ENCODE data around the gene ZDHHC24. TPM values are rescaled to one million over a fixed set of nuclear protein-coding genes. Genes with fewer than 3 reads are reported as not detected.

The ZDHHC24 gene
- total RNA-seq, 1 donor from 2014 or later = 4.1 TPM

DNA sequence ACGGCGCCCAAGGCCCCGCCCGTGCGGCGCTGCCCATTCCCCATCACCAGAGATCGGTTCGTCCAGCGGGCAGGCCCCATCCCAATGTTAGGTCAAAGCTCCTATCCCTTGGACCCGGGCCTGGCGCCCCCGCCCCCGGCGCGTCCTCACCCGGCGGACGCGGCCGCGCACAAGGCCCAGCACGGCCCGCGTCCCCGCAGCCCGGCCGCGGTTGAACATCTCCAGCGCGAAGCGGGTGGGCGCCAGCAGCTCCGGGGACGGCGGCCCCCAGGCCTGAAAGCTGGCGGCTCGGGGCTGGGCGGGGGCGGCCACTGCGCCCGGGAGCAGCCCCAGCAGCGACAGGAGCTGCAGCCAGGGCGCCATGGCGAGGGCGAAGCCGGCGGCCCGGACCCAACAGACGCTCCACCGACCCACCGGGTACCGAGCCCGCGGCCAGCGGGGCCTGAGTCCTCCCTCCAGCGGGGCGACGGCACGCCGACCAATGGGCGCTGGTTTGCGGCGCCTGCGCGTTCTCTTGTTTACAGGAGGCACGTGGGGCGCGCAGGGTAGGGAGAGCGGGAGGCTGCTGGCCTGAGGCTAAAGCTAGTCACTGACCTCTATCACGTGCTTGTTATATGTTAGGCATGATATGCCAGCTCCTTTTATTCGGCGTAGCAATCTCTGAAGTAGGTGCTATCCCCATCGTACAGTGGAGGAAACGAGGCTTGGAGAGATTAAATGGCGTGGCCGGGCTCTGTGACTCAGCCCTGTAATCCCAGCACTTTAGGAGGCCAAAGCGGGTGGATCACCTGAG lies 22.5 kb upstream of the ZDHHC24 start, which contains the start of gene CTSF:
TSS of gene CTSF (minus strand) at position 483 of the 793 bp plus-strand sequence. CDS start at position 363, 120 bp downstream.
- peaks cover 16% of the 10 kb centered on the region for H3K4me1 ChIP-seq
- no peak within 1 kb of the TSS for H3K4me3 ChIP-seq
- no peak within 1 kb of the TSS for H3K27ac Mint-ChIP-seq
- no peak for DNase-seq (ENCODE audit: low spot score)
- H3K36me3 Mint-ChIP-seq = no peaks in the 10 kb centered on the region
- no peak within 1 kb of the TSS for H2AFZ ChIP-seq (replicated peaks)
- peaks cover 2% of the 10 kb centered on the region for H3K27me3 Mint-ChIP-seq (ENCODE audit: insufficient read depth, low read depth)
- H4K20me1 ChIP-seq (ENCODE audit: low read depth) = no peaks in the 10 kb centered on the region
- H3K36me3 ChIP-seq = no peaks in the 10 kb centered on the region
- no peaks in the 10 kb centered on the region for H3K79me2 ChIP-seq (ENCODE audit: low read depth)
- H3K27me3 ChIP-seq = no peaks in the 10 kb centered on the region
- H3K4me3 Mint-ChIP-seq = no peak within 1 kb of the TSS
- no peak within 1 kb of the TSS for H3K4me2 ChIP-seq
- H3K27ac ChIP-seq = no peak within 1 kb of the TSS
- H3K9ac ChIP-seq = no peak within 1 kb of the TSS
- peaks cover 13% of the 10 kb centered on the region for H3K4me1 Mint-ChIP-seq
- peaks cover 14% of the 10 kb centered on the region for H3F3A ChIP-seq (ENCODE audit: low read depth)
- TF ChIP-seq EZH2 (IDR thresholded peaks at IDR 0.05) (no peak), EZH2phosphoT487 (IDR thresholded peaks at IDR 0.05) (no peak)
- TF ChIP-seq, protein P1, sequence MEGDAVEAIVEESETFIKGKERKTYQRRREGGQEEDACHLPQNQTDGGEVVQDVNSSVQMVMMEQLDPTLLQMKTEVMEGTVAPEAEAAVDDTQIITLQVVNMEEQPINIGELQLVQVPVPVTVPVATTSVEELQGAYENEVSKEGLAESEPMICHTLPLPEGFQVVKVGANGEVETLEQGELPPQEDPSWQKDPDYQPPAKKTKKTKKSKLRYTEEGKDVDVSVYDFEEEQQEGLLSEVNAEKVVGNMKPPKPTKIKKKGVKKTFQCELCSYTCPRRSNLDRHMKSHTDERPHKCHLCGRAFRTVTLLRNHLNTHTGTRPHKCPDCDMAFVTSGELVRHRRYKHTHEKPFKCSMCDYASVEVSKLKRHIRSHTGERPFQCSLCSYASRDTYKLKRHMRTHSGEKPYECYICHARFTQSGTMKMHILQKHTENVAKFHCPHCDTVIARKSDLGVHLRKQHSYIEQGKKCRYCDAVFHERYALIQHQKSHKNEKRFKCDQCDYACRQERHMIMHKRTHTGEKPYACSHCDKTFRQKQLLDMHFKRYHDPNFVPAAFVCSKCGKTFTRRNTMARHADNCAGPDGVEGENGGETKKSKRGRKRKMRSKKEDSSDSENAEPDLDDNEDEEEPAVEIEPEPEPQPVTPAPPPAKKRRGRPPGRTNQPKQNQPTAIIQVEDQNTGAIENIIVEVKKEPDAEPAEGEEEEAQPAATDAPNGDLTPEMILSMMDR (IDR thresholded peaks at IDR 0.05) = no peak
- no peaks in the 10 kb centered on the region for H3K9me3 ChIP-seq (ENCODE audit: low read depth)
- H3K9me3 Mint-ChIP-seq = no peaks in the 10 kb centered on the region

DNA sequence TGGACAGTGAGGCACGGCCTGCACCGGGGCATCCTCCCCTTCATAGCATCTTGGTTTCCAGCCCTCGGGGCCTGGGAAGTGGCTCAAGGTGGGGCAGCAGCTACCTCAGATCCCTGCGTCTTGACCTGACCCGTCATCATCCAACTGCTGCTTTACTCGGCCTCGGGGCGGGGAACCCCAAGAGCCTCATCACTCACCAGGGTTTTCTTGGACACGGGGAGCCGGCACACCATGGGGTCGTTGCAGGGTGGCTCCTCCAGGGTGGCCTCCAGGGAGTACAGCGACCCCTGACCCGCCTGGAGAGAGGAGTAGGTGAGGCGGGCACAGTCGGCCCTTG lies 21.9 kb upstream of the ZDHHC24 start:
- Mint-ChIP-seq H3K27me3 (ENCODE audit: insufficient read depth, low read depth) (peaks cover 2% of the 10 kb centered on the region), H3K36me3 (no peaks in the 10 kb centered on the region), H3K27ac (no peak overlapping the region), H3K4me3 (no peak overlapping the region), H3K9me3 (no peaks in the 10 kb centered on the region), H3K4me1 (peaks cover 13% of the 10 kb centered on the region)
- Histone ChIP-seq H3K27me3 (no peaks in the 10 kb centered on the region), H3K4me2 (no peak overlapping the region), H3K4me1 (peaks cover 16% of the 10 kb centered on the region), H3K27ac (no peak overlapping the region), H3K4me3 (no peak overlapping the region), H3K9me3 (ENCODE audit: low read depth) (no peaks in the 10 kb centered on the region), H3F3A (ENCODE audit: low read depth) (peaks cover 14% of the 10 kb centered on the region), H3K79me2 (ENCODE audit: low read depth) (no peaks in the 10 kb centered on the region), H3K9ac (no peak overlapping the region), H4K20me1 (ENCODE audit: low read depth) (no peaks in the 10 kb centered on the region), H2AFZ (replicated peaks) (no peak overlapping the region), H3K36me3 (no peaks in the 10 kb centered on the region)
- DNase-seq (ENCODE audit: low spot score) = no peak
- TF ChIP-seq, protein P1 (IDR thresholded peaks at IDR 0.05) = no peak

DNA sequence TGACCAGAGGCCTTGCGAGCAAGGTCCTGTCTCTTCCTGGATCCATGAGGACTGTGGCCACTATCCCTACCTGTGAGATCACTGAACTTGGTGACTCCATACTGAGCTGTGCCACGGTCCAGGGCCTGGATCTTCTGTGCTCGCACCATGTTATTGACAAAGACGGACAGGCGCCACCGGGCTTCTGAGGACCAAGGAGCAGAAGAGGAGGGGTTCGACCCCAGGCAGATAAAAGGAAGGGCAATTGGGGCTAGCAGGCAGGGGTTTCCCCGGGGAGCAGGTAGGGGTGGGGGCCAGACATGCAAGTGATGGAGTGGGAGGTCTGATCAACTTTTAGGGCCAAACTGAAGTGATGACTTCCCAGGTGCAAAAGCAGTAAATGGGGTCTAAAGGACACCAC lies 20.4 kb upstream of the ZDHHC24 start:
- Histone ChIP-seq H3K4me2 (no peak overlapping the region), H3K4me3 (no peak overlapping the region), H3K9ac (no peak overlapping the region), H3K27me3 (no peaks in the 10 kb centered on the region), H4K20me1 (ENCODE audit: low read depth) (no peaks in the 10 kb centered on the region), H3K79me2 (ENCODE audit: low read depth) (no peaks in the 10 kb centered on the region), H3K36me3 (no peaks in the 10 kb centered on the region), H3K4me1 (peaks cover 16% of the 10 kb centered on the region), H3K9me3 (ENCODE audit: low read depth) (no peaks in the 10 kb centered on the region), H3K27ac (no peak overlapping the region), H3F3A (ENCODE audit: low read depth) (peaks cover 13% of the 10 kb centered on the region), H2AFZ (replicated peaks) (no peak overlapping the region)
- Mint-ChIP-seq H3K36me3 (no peaks in the 10 kb centered on the region), H3K4me1 (peaks cover 13% of the 10 kb centered on the region), H3K27me3 (ENCODE audit: insufficient read depth, low read depth) (no peaks in the 10 kb centered on the region), H3K4me3 (no peak overlapping the region), H3K9me3 (no peaks in the 10 kb centered on the region), H3K27ac (peak overlapping the region; percentile 60)
- DNase-seq (ENCODE audit: low spot score) = no peak
- TF ChIP-seq, protein P1 (IDR thresholded peaks at IDR 0.05) = no peak
- TF ChIP-seq EZH2phosphoT487 (IDR thresholded peaks at IDR 0.05) (no peak), EZH2 (IDR thresholded peaks at IDR 0.05) (no peak)

All from neural progenitor cell (in vitro differentiated cells).